ENCODE results near the gene PTPRE.

GRCh38 chr10:127963136-127963535, 56.2 kb downstream of the PTPRE start:
- TF ChIP-seq GATA2 (IDR thresholded peaks at IDR 0.05; ENCODE audit: low read depth, low read length) = no peak
- no peak for TF ChIP-seq GATA3 (IDR thresholded peaks at IDR 0.05; ENCODE audit: low read depth, low read length)

Data from SH-SY5Y (cell line).